Stimulated activated CD4-positive, alpha-beta T cell treated with anti-CD3 and anti-CD28 coated beads, Interleukin-1b, Interleukin-23, amount 100 ng/mL, for 24 hours (primary cell): Measurements from ENCODE around the gene OST4.
"Not testable (repeated sequence)": the region's sequence is repeated elsewhere in the genome, so short reads cannot be mapped to it uniquely, and the experiment has no call there.

Source experiments
- DNase-seq, 4 experiments: peaks; one replicate each; pipeline ENCODE4 v3.0.0-alpha.2; 2020; ENCODE audit warnings: low read depth in 4 of 4, low spot score in 1 of 4

The OST4 gene

GRCh38 chr2:27080140-27080469, 8.7 kb upstream of the OST4 start:
- no peak for DNase-seq

GRCh38 chr2:27079233-27080139, 8.0 kb upstream of the OST4 start:
- no peak for DNase-seq

DNA sequence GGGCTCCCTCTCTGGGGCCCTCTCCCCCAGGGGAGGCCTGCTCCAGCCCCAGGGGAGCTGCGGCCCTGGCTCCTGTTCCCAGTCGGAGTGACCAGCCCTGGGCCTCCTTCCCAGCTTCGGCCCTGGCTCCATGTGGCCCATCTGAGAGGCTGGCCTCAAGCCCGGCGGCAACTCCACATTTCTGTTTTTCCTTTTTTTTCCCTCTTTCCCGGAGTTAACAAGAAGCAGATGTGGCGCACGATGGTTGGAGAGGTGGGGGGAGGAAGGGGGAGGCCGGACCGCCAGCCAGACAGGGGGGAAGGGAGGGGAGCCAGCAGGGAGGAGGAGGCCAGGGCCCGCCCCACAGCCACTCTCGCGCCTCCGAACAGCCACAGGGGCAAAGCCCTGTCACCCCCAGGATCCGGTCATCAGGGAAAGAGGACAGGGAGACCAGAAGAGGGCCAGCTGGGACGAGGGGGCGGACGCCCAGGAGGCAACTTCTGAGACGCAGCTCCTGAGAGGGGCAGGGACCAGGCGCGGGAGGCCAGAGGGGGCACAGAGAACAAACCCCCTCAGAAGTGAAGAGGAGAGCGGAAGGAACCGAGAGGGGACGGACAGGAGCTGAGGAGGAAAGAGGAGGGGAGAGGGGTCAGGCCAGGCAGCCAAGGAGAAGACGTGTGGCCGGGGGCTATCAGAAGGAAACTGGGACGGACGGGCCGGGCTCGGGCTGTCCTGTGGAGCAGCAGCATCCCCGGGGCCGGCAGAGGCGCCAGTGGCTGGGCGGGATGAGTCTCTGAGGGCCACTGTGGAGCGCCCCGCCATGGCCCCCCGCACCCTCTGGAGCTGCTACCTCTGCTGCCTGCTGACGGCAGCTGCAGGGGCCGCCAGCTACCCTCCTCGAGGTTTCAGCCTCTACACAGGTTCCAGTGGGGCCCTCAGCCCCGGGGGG, 7.1 kb upstream of the OST4 start, which contains the start of gene EMILIN1:
Gene EMILIN1 (plus strand): TSS at position 349 of the 928 bp plus-strand sequence. CDS start 451 bp downstream, at position 800.
- DNase-seq, result no peak

DNA sequence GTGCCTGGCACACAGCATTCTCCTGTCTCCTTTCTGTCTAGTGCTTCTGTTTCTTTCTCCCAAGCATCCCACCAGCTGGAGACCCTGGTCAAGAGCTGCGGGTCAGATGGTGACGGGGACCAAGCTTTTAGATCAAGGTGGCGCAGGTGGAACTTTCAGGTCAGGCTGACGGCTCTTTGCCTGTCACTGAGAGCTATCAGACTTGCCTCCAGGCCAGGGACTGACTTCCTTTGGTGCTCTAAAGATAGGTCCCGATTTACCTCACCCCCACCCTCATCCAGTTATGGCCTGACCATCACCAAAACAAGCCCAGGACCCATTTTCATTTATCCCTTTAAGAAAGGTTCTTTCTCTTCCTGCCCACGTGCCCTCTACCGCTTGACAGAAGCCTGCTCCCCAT, 5.8 kb upstream of the OST4 start:
- DNase-seq, result no peak

GRCh38 chr2:27076323-27076722, 4.9 kb upstream of the OST4 start:
- DNase-seq, result no peak

GRCh38 chr2:27075566-27075871, 4.1 kb upstream of the OST4 start:
- DNase-seq, result not testable (repeated sequence)

DNA sequence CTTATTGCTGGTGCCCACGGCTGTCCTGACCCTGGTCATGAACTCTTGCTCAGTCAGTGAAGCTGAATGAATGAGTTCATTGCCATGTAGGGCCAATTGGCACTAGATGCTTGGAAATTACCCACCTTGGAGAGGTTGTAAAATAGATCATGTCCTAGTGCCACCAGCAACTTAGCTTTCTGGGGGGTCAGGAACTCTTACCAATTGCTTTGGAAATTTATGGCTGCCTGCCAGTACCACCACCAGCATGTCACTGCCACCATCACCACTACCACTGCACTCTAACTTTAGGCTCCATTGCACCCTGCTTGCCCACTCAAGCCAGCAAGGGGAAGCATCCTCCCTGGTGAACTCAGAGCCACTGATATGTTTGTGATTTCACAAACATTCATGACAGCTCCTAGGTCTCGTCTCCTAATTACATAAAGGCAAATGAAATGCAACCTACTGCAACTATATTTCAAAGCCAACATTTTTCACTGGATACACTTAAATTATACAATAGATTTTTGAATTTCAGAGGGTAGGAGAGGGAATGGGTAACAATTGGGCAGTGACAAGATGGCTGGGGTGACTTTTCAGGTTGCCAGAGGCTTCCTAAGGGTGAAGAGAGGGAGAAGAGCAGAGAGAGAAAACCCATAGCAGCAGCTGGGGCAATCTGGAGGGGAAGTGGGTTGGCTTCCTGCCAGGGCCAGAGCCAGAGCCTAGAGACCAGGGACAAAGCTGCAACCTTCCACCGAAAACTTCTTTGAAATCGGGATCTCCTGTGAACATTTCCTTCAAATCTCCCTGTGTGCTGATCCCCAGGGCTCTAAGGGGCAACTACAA, 3.5 kb upstream of the OST4 start:
- DNase-seq, result no peak

DNA sequence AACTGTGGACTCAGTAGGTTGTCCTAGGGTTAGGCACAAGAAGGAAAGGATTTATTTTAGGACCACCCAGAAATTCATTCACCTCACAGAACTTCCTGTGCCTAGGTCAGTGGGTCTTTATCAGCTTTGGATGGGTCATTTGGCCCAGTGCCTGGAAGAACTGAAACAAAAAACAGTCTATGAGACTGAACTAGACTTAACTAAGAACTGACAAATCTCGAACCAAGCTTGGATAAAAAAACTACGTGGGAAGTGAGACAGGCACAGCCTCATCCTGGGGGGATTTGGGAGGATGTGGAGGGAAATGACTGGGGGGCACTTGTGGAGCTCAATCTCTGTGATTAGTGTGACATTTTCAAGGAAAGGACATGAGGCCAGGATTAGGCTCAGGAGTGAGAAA, 2.3 kb upstream of the OST4 start:
- no peak for DNase-seq

GRCh38 chr2:27072920-27073319, 1.5 kb upstream of the OST4 start:
- DNase-seq, result no peak

GRCh38 chr2:27071990-27072830, 756 bp upstream of the OST4 start:
- peak in 1 of 4 experiments; percentile 41 for DNase-seq

DNA sequence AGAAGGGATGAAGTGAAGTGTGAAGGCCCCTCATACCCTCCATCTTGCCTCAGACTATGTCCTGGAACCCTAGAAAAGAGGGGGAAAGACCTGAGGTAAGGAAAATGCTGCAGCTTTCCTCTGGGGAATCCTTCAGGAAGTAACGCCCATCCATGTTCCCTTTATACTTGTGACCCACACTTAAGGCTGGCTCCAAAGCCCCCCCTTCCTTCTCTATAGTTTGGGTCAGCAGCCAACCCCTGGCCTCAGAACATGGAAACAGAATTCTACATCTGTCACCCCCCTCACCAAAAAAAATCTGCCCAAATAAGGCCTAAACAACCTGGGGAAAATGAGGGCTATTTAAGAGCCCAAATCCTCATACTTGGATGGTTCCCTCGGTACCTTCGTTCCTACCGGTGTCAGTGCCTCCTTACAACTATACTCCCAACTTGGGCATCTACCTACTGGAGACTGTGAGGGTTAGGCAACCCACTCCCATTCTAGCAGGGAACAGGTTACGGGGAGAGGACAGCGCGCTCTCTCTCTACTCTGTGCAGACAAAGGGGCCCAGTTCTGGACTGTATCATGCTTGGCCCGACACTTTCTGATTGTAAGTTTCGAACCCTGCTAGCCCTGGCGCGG, 689 bp downstream of the OST4 start:
- no peak for DNase-seq

- no peak for DNase-seq
Measured at GRCh38 chr2:27069961-27070618, 1.4 kb downstream of the OST4 start.

DNA sequence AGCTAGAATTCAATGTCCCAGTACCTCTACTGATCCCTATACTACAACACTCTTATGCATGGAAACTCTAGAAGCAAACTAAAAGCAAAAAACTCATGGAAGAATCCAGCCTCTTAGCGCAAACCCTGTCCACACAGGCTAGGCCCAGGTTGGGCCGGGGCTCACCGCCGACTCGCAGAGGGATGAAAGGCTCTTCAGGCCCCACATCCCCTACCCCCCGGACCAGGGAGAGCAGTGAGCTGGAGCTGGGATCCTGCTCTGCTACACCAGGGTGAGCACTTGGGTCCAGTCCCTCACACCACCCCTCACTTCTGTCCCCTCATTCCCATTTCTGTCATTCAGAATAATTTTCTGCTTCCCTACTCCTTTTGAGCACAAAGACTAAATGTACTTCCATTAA, 2.0 kb downstream of the OST4 start:
- DNase-seq, result no peak

GRCh38 chr2:27067385-27067784, 4.1 kb downstream of the OST4 start:
- no peak for DNase-seq

DNA sequence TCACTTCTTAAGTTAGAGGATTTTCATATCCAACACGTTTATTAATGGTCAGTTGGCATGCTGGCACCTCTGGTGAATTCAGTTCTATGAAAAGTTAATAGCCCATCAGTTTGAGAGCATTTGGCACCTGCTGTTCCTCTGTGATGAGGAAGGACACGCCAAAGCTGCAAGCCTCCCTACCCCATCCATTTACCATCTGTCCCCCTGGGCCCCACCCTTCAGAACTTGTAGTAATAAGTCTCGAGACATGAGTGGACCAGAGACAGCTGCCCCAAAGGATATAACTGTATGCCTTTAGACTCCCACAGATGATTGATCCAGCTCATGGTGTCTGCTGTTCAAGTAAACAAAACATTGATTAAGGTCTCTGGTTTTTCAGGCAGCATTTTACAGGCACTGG, 6.3 kb downstream of the OST4 start:
- DNase-seq, result no peak

DNA sequence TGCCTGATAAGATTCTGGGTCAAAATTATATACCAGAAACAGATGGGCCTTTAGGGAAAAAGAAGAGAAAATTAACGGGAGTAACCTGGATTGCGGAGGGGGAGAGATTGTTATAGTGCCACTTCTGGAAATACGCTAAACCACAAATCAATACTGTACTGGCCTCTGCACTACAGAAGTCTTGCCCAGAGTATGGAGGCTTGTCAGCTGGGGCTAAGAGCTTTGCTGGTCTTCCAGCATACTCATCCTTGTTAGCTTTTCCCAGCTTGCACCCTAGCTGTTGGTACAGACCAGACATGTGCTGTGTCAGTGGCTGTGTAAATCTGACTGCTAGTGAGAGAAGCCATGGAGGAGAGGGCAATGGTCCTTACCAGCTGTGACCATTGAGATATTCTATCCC, 11.1 kb downstream of the OST4 start:
- no peak for DNase-seq

DNA sequence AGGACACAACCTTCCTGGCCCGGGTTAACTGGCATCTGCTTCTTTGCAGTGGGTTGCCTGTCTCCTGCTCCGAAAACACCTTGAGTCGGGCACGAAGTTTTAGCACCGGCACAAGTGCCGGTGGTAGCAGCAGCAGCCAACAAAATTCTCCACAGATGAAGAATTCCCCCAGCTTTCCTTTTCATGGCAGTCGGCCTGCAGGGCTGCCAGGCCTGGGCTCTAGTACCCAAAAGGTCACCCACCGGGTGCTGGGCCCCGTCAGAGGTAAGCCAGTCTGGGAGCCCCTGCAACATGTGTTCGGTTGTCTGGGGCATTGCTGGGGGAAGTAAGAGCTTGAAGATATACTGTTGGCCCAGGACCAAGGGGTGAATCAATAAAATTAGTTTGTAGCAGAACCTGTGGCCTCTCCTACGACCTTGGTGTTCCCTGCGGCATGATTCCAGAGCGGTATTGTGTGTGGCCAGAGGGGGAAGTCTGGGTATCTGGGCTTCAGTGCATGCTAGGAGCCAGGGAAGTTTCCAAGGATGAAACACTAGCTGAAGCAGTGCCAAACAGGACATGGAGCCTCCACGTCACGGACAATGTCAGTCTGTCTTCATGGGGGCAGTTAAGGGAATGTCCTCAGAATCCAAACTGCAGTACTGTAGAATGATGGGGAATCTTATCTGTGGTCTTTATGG, 12.2 kb downstream of the OST4 start:
- no peak for DNase-seq

- no peak for DNase-seq
Measured at GRCh38 chr2:27058210-27058609, 13.2 kb downstream of the OST4 start.

- DNase-seq, result no peak
Measured at GRCh38 chr2:27057184-27057583, 14.3 kb downstream of the OST4 start.
